Measurements from ENCODE around the gene THSD7A.

THSD7A gene

DNA sequence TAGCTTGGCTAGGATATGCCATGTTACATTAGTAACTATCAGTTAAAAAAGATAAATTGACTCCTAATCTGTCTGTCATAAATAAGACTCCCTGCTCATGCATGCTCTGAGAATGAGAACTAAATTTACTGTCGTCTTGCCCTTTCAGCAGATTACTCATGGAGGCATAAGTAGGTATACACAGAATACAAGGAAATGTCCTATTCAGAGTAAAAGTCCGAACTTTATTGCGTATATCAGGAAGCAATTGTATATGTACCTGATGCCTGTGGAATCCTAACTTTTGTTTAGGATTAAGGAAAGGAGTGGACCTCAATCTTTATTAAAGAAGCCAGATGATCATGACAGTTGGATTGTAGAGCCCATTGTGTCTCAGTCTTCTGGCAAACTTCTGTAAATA, 118.6 kb downstream of the THSD7A start:
- H3K27me3 ChIP-seq (ENCODE audit: control insufficient read depth, insufficient read depth, low read length, poor library complexity, severe bottlenecking): no peaks in the 10 kb centered on the region
- H3K9me3 ChIP-seq (ENCODE audit: control insufficient read depth, low read length): no peaks in the 10 kb centered on the region
- H3K4me1 ChIP-seq (ENCODE audit: control insufficient read depth, insufficient read depth, low read length): no peaks in the 10 kb centered on the region
- H3K36me3 ChIP-seq (ENCODE audit: control insufficient read depth, insufficient read depth, low read length): no peaks in the 10 kb centered on the region
- no peak overlapping the region for H3K4me3 ChIP-seq (ENCODE audit: insufficient read depth, low read depth, low read length)
- 72 to 74% methylated on average over 3 of the region's 3 CpGs for WGBS, 2 experiments
- H3K27ac ChIP-seq (ENCODE audit: insufficient read depth, low read depth, low read length, poor library complexity, severe bottlenecking): no peak overlapping the region

DNA sequence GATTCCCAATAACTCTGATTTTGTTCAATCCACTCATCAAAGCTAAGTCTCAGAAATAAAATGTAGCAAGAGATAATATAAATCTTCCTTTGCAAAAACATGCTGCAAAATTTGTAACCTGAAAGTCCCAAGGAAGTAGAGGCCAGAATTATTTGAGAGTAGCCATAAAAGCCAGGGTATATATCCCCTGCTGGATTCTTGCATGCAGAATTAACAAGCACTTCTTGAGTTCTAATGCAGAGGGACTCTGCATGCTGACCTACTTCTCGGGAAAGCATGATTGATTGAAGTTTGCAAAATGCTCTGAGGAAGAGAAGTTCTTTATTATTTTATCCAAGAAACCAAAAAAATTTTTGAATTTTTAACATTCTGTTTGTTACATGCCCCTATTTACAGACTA, 121.6 kb downstream of the THSD7A start:
- Histone ChIP-seq H3K36me3 (ENCODE audit: control insufficient read depth, insufficient read depth, low read length) (no peaks in the 10 kb centered on the region), H3K4me1 (ENCODE audit: control insufficient read depth, insufficient read depth, low read length) (no peaks in the 10 kb centered on the region), H3K27ac (ENCODE audit: insufficient read depth, low read depth, low read length, poor library complexity, severe bottlenecking) (no peak overlapping the region), H3K27me3 (ENCODE audit: control insufficient read depth, insufficient read depth, low read length, poor library complexity, severe bottlenecking) (no peaks in the 10 kb centered on the region), H3K4me3 (ENCODE audit: insufficient read depth, low read depth, low read length) (no peak overlapping the region), H3K9me3 (ENCODE audit: control insufficient read depth, low read length) (no peaks in the 10 kb centered on the region)
- WGBS, 2 experiments: 71 to 100% methylated on average over 1 of the region's 1 CpG

DNA sequence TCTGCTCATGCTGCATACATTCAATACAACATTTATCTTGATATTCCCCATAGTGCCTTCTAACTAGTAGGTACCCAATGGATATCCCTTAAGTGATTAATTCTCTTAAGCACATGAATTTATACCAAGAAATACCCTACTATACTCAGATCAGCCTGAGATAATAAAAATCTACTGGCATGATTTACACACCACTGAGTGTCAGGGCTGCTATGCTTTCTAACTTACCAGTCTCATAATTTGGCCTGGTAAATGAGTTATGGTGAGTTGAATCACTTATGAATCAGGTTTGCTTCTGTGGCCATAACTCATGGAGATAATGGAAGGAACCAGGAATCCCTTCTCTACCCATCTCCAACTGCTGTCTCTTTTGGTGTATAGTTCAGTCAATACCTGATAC, 122.8 kb downstream of the THSD7A start:
- no peaks in the 10 kb centered on the region for H3K9me3 ChIP-seq (ENCODE audit: control insufficient read depth, low read length)
- no peaks in the 10 kb centered on the region for H3K27me3 ChIP-seq (ENCODE audit: control insufficient read depth, insufficient read depth, low read length, poor library complexity, severe bottlenecking)
- no peak overlapping the region for H3K4me3 ChIP-seq (ENCODE audit: insufficient read depth, low read depth, low read length)
- H3K36me3 ChIP-seq (ENCODE audit: control insufficient read depth, insufficient read depth, low read length): no peaks in the 10 kb centered on the region
- H3K27ac ChIP-seq (ENCODE audit: insufficient read depth, low read depth, low read length, poor library complexity, severe bottlenecking): no peak overlapping the region
- H3K4me1 ChIP-seq (ENCODE audit: control insufficient read depth, insufficient read depth, low read length): no peaks in the 10 kb centered on the region

DNA sequence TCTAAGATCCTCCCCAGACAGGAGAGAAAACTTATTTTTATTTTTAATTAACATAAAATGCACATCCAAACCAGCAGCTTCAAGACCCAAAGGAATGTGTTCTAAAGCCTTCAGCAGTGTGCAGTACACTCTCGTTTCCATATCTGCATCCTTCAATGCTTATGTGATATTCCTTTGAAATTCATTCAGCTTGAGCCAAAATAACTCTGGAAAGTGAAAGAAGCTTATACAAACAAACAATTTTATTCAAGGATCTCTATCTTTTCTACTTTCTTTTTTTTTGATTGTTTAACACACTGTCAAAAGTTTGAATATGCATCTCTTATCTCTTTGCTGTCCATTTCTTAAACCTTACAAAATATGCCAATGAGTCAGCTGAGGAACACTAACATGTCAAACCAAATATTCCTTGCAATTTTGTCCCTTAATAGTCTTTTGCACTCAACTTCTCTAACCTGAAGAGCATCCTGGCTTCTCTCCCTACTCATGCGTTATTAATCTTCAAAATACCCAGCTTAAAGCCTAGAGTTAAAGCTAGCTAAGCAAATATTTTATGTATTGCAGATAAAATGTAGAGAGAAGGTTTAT, 124.3 kb downstream of the THSD7A start:
- Histone ChIP-seq H3K27me3 (ENCODE audit: control insufficient read depth, insufficient read depth, low read length, poor library complexity, severe bottlenecking) (no peaks in the 10 kb centered on the region), H3K4me3 (ENCODE audit: insufficient read depth, low read depth, low read length) (no peak overlapping the region), H3K9me3 (ENCODE audit: control insufficient read depth, low read length) (no peaks in the 10 kb centered on the region), H3K4me1 (ENCODE audit: control insufficient read depth, insufficient read depth, low read length) (no peaks in the 10 kb centered on the region), H3K36me3 (ENCODE audit: control insufficient read depth, insufficient read depth, low read length) (no peaks in the 10 kb centered on the region), H3K27ac (ENCODE audit: insufficient read depth, low read depth, low read length, poor library complexity, severe bottlenecking) (no peak overlapping the region)
- 83 to 89% methylated on average over 1 to 2 of the region's 2 CpGs for WGBS, 2 experiments

DNA sequence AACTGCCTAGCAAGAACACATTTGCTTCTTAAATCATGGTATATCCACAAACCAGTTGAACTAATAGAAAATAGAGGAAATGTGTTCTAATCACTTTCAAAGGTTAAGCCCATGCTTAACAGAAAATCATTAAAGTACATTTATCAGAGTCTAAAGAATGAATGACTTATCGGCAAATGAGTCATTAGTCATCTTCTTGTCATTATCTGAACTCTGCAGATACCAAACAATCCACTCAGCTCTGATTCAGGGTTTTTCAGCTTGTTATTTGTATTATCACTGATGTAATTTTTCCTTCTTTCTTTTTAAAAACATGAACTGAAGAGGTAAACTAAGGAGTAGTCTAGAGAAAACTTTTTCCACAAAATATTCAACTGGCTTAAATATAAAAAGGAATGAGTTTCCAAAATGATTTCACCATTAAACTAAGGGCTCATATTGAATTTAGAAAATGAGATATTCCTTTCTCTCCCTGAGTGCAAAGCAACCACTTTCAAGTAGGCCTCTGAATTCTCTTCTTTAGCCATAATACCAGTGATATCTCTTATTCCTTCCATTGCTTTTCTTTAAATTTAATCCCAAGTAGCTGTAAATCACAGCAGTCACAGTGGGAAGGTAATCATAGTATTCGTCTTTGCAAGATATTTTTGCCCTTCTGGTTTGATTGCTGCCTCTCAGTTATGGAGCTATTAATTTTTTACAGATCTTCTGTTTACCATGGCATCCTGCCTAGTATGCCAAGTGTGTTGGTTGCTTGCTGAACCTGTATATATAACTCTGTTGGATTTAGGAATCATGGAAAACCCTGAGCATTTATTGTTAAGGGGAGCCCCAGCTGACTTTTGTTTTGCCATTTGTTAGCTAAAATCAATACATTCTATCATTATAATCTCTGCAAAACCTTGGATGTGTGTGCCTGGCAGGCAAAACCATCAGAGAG, 125.1 kb downstream of the THSD7A start:
- Histone ChIP-seq H3K27me3 (ENCODE audit: control insufficient read depth, insufficient read depth, low read length, poor library complexity, severe bottlenecking) (no peaks in the 10 kb centered on the region), H3K4me3 (ENCODE audit: insufficient read depth, low read depth, low read length) (no peak overlapping the region), H3K4me1 (ENCODE audit: control insufficient read depth, insufficient read depth, low read length) (no peaks in the 10 kb centered on the region), H3K9me3 (ENCODE audit: control insufficient read depth, low read length) (no peaks in the 10 kb centered on the region), H3K36me3 (ENCODE audit: control insufficient read depth, insufficient read depth, low read length) (no peaks in the 10 kb centered on the region), H3K27ac (ENCODE audit: insufficient read depth, low read depth, low read length, poor library complexity, severe bottlenecking) (no peak overlapping the region)
- WGBS, 2 experiments: 82 to 94% methylated on average over 2 of the region's 2 CpGs

DNA sequence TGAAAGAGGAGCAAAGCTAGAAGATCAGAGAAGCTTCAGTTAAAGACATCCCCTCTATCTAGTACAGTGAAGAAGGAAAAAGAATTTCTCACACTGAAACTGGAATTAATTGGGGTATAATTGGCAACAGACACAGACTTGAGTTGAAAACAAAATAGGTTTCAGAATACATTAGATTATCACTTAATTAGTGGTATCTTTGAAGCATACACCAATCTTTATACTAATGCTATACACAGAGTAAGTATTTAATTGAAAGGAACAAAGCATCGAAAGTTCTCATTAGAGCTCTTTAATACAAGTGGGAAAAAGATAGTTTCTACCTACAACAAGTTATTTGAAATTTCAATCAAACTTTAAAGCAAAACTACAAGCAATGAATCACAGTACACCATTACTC, 128.2 kb downstream of the THSD7A start:
- Histone ChIP-seq H3K9me3 (ENCODE audit: control insufficient read depth, low read length) (no peaks in the 10 kb centered on the region), H3K4me3 (ENCODE audit: insufficient read depth, low read depth, low read length) (no peak overlapping the region), H3K27ac (ENCODE audit: insufficient read depth, low read depth, low read length, poor library complexity, severe bottlenecking) (no peak overlapping the region), H3K36me3 (ENCODE audit: control insufficient read depth, insufficient read depth, low read length) (no peaks in the 10 kb centered on the region), H3K4me1 (ENCODE audit: control insufficient read depth, insufficient read depth, low read length) (no peaks in the 10 kb centered on the region), H3K27me3 (ENCODE audit: control insufficient read depth, insufficient read depth, low read length, poor library complexity, severe bottlenecking) (no peaks in the 10 kb centered on the region)
- 100% methylated on average over 1 of the region's 1 CpG; no CpG with 5 or more reads in 1 of the 2 experiments for WGBS, 2 experiments

DNA sequence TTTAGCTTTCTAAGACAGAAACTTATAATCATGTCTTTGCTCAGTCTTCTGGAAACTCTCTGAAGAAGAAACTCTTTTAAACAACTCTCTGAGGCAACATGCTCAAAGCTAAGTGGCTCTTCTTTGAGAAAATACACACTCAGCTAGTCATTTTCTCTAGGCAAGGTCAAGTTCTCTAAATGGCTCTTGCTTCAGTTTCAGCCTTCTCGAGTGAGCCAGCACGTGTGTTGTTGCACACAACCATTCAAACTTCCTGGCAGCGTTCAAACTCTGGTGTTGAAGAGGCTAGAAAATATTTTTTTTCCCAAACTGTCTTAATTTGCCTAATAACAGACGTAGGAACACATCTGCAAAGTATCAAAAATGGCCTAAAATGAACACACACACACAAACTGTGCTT, 129.1 kb downstream of the THSD7A start:
- Histone ChIP-seq H3K9me3 (ENCODE audit: control insufficient read depth, low read length) (no peaks in the 10 kb centered on the region), H3K36me3 (ENCODE audit: control insufficient read depth, insufficient read depth, low read length) (no peaks in the 10 kb centered on the region), H3K4me1 (ENCODE audit: control insufficient read depth, insufficient read depth, low read length) (no peaks in the 10 kb centered on the region), H3K27ac (ENCODE audit: insufficient read depth, low read depth, low read length, poor library complexity, severe bottlenecking) (no peak overlapping the region), H3K27me3 (ENCODE audit: control insufficient read depth, insufficient read depth, low read length, poor library complexity, severe bottlenecking) (no peaks in the 10 kb centered on the region), H3K4me3 (ENCODE audit: insufficient read depth, low read depth, low read length) (no peak overlapping the region)
- WGBS, 2 experiments: 92 to 98% methylated on average over 4 of the region's 4 CpGs

DNA sequence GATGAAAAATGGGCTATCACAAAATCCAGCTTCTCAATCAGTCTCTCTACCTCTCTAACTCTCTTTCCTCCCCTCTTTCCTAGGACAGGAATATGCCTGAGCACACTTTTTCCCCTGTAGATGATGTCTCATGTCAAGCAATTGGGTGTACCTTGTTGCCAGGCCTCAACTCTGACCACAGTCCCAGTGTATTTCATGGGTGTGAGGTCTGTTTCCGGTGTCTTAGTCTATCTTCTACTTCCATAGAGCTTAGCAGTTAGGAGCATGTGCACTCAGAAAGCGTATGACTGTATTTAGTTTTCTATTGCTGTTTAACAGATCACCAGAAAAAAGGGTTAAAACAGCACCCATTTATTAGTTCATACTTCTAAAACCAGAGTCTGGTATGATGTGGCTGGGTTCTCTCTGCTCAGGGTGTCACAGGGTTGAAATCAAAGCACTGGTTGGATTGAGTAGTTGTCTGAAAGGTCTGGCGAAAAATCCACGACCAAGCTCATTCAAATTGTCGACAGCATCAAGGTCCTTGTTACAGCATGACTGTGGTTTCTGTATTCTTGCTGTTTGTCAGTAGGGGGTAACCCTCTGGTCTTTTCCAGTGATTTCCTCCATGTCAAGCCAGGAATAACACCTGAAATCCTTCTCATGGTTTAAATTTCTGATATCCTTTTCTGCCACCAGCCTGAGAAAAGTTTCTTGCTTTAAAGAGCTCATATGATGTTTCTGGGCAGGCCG, 130.0 kb downstream of the THSD7A start:
- no peak overlapping the region for H3K4me3 ChIP-seq (ENCODE audit: insufficient read depth, low read depth, low read length)
- H3K9me3 ChIP-seq (ENCODE audit: control insufficient read depth, low read length): no peaks in the 10 kb centered on the region
- no peaks in the 10 kb centered on the region for H3K27me3 ChIP-seq (ENCODE audit: control insufficient read depth, insufficient read depth, low read length, poor library complexity, severe bottlenecking)
- 72 to 83% methylated on average over 6 of the region's 6 CpGs for WGBS, 2 experiments
- no peaks in the 10 kb centered on the region for H3K36me3 ChIP-seq (ENCODE audit: control insufficient read depth, insufficient read depth, low read length)
- no peak overlapping the region for H3K27ac ChIP-seq (ENCODE audit: insufficient read depth, low read depth, low read length, poor library complexity, severe bottlenecking)
- H3K4me1 ChIP-seq (ENCODE audit: control insufficient read depth, insufficient read depth, low read length): no peaks in the 10 kb centered on the region

DNA sequence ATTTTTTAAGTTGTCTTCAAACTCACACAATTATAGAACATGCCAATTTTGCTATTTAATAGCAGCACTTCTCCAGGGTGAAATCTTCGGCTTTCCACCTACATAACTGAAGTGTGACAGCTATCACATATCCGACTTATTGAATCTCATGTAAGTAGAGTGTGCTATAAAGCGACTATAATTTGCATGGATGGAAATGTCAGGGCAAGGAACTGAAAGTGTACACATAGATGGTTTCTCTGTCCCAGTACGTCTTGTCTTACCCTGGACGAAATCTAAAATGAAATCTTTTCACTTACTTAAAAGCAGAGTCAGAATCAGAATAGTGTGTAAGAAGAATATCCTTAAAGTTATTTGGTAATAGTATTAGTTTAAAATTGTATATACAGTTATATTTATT, 132.3 kb downstream of the THSD7A start:
- H3K27ac ChIP-seq (ENCODE audit: insufficient read depth, low read depth, low read length, poor library complexity, severe bottlenecking): no peak overlapping the region
- H3K4me1 ChIP-seq (ENCODE audit: control insufficient read depth, insufficient read depth, low read length): no peaks in the 10 kb centered on the region
- no peaks in the 10 kb centered on the region for H3K27me3 ChIP-seq (ENCODE audit: control insufficient read depth, insufficient read depth, low read length, poor library complexity, severe bottlenecking)
- H3K9me3 ChIP-seq (ENCODE audit: control insufficient read depth, low read length): no peaks in the 10 kb centered on the region
- H3K36me3 ChIP-seq (ENCODE audit: control insufficient read depth, insufficient read depth, low read length): no peaks in the 10 kb centered on the region
- WGBS, 2 experiments: 94 to 96% methylated on average over 5 of the region's 5 CpGs
- no peak overlapping the region for H3K4me3 ChIP-seq (ENCODE audit: insufficient read depth, low read depth, low read length)

DNA sequence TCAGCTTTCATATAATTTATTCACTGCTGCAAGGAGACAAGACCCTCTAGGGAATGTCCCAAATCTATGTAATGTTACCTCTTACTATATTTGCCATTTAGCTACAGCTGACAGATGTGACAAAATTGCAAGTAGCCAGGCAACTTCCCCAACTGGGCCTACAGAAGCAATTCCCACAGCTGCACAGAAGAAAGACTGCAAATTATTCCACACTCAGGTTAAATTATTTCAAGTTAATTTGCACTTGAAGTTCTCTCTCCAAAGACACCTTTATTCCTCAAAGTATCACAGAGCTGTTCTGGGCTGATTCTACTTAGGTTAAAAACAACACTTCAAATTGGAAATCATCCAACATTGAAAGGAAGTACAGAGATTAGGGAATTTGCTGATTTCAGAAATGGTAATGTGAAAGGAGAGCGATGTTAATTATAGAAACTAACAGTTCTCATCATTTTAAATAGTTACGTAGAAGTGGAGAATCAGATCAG, 133.6 kb downstream of the THSD7A start:
- Histone ChIP-seq H3K36me3 (ENCODE audit: control insufficient read depth, insufficient read depth, low read length) (no peaks in the 10 kb centered on the region), H3K4me3 (ENCODE audit: insufficient read depth, low read depth, low read length) (no peak overlapping the region), H3K27ac (ENCODE audit: insufficient read depth, low read depth, low read length, poor library complexity, severe bottlenecking) (no peak overlapping the region), H3K27me3 (ENCODE audit: control insufficient read depth, insufficient read depth, low read length, poor library complexity, severe bottlenecking) (no peaks in the 10 kb centered on the region), H3K4me1 (ENCODE audit: control insufficient read depth, insufficient read depth, low read length) (no peaks in the 10 kb centered on the region), H3K9me3 (ENCODE audit: control insufficient read depth, low read length) (no peaks in the 10 kb centered on the region)
- 83 to 100% methylated on average over 1 of the region's 2 CpGs for WGBS, 2 experiments

Data from ectodermal cell (in vitro differentiated cells).